Measurements from ENCODE around the gene CERS4.
A peak's percentile ranks its signal among the peaks of the same experiment; 100 is the strongest.

Gene CERS4

GRCh38 chr19:8250596-8250995 is 41.4 kb downstream of the CERS4 start:
- Histone ChIP-seq H3K27ac (ENCODE audit: low read length) (no peak overlapping the region), H3K4me3 (ENCODE audit: low read length) (no peak overlapping the region), H3K36me3 (replicated peaks; ENCODE audit: insufficient read depth, low read length) (no peaks in the 10 kb centered on the region), H4K20me1 (ENCODE audit: insufficient read depth, low read length) (no peaks in the 10 kb centered on the region), H3K4me2 (ENCODE audit: low read depth, low read length) (no peak overlapping the region), H3K9me3 (replicated peaks; ENCODE audit: insufficient read depth, low read length) (no peaks in the 10 kb centered on the region), H3K9me2 (replicated peaks; ENCODE audit: insufficient read depth, low read length) (no peaks in the 10 kb centered on the region), H2AFZ (ENCODE audit: low read length) (no peak overlapping the region), H3K4me1 (ENCODE audit: low read length) (no peaks in the 10 kb centered on the region), H3K79me2 (ENCODE audit: low read length) (no peaks in the 10 kb centered on the region), H3K27me3 (replicated peaks; ENCODE audit: insufficient read depth, low read length) (peaks cover 49% of the 10 kb centered on the region), H3F3A (ENCODE audit: insufficient read depth, low read length) (no peaks in the 10 kb centered on the region), H3K9ac (ENCODE audit: low read length) (no peak overlapping the region)
- DNase-seq, result no peak
- no peak for TF ChIP-seq EZH2phosphoT487 (IDR thresholded peaks at IDR 0.05; ENCODE audit: low read length)
- no peak for TF ChIP-seq EZH2 (optimal IDR thresholded peaks at IDR 0.05; ENCODE audit: low read depth, low read length)
- no peak for TF ChIP-seq CTCF (IDR thresholded peaks at IDR 0.05; ENCODE audit: low read length)

GRCh38 chr19:8251025-8251472 is 41.9 kb downstream of the CERS4 start:
- no peak overlapping the region for H3K4me2 ChIP-seq (ENCODE audit: low read depth, low read length)
- no peak overlapping the region for H3K4me3 ChIP-seq (ENCODE audit: low read length)
- H3K9ac ChIP-seq (ENCODE audit: low read length), result no peak overlapping the region
- no peaks in the 10 kb centered on the region for H3K9me3 ChIP-seq (replicated peaks; ENCODE audit: insufficient read depth, low read length)
- H3K79me2 ChIP-seq (ENCODE audit: low read length), result no peaks in the 10 kb centered on the region
- no peaks in the 10 kb centered on the region for H3K36me3 ChIP-seq (replicated peaks; ENCODE audit: insufficient read depth, low read length)
- no peaks in the 10 kb centered on the region for H4K20me1 ChIP-seq (ENCODE audit: insufficient read depth, low read length)
- no peak for TF ChIP-seq EZH2 (optimal IDR thresholded peaks at IDR 0.05; ENCODE audit: low read depth, low read length)
- TF ChIP-seq EZH2phosphoT487 (IDR thresholded peaks at IDR 0.05; ENCODE audit: low read length), result no peak
- no peak for TF ChIP-seq CTCF (IDR thresholded peaks at IDR 0.05; ENCODE audit: low read length)
- peaks cover 48% of the 10 kb centered on the region for H3K27me3 ChIP-seq (replicated peaks; ENCODE audit: insufficient read depth, low read length)
- H3F3A ChIP-seq (ENCODE audit: insufficient read depth, low read length), result no peaks in the 10 kb centered on the region
- H3K27ac ChIP-seq (ENCODE audit: low read length), result no peak overlapping the region
- H3K4me1 ChIP-seq (ENCODE audit: low read length), result peaks cover 4% of the 10 kb centered on the region
- H2AFZ ChIP-seq (ENCODE audit: low read length), result no peak overlapping the region
- H3K9me2 ChIP-seq (replicated peaks; ENCODE audit: insufficient read depth, low read length), result no peaks in the 10 kb centered on the region
- DNase-seq, result no peak

- Histone ChIP-seq H3F3A (ENCODE audit: insufficient read depth, low read length) (no peaks in the 10 kb centered on the region), H3K36me3 (replicated peaks; ENCODE audit: insufficient read depth, low read length) (no peaks in the 10 kb centered on the region), H3K79me2 (ENCODE audit: low read length) (no peaks in the 10 kb centered on the region), H3K27me3 (replicated peaks; ENCODE audit: insufficient read depth, low read length) (peaks cover 38% of the 10 kb centered on the region), H3K4me1 (ENCODE audit: low read length) (peaks cover 7% of the 10 kb centered on the region), H3K4me2 (ENCODE audit: low read depth, low read length) (no peak overlapping the region), H3K9me2 (replicated peaks; ENCODE audit: insufficient read depth, low read length) (no peaks in the 10 kb centered on the region), H3K9me3 (replicated peaks; ENCODE audit: insufficient read depth, low read length) (no peaks in the 10 kb centered on the region), H4K20me1 (ENCODE audit: insufficient read depth, low read length) (no peaks in the 10 kb centered on the region), H3K27ac (ENCODE audit: low read length) (no peak overlapping the region), H3K4me3 (ENCODE audit: low read length) (no peak overlapping the region), H2AFZ (ENCODE audit: low read length) (no peak overlapping the region), H3K9ac (ENCODE audit: low read length) (no peak overlapping the region)
- peak; percentile 76 for DNase-seq
- TF ChIP-seq EZH2 (optimal IDR thresholded peaks at IDR 0.05; ENCODE audit: low read depth, low read length) (no peak), CTCF (IDR thresholded peaks at IDR 0.05; ENCODE audit: low read length) (peak; percentile 98), EZH2phosphoT487 (IDR thresholded peaks at IDR 0.05; ENCODE audit: low read length) (no peak)
Observed at GRCh38 chr19:8252922-8253589, 43.9 kb downstream of the CERS4 start.

All from MM.1S (cell line).